ENCODE data around the gene LIN28A. TPM values are rescaled to one million over a fixed set of nuclear protein-coding genes. Genes with fewer than 3 reads are reported as not detected.

The LIN28A gene
- total RNA-seq, 4 donors from 2014 or later, result not detected

GRCh38 chr1:26419494-26419893 lies 8.9 kb downstream of the LIN28A start:
- H3K36me3 ChIP-seq, result no peaks in the 10 kb centered on the region
- 83% methylated on average over 2 of the region's 2 CpGs for WGBS, 2 donors
- H3K27ac ChIP-seq, result no peak overlapping the region
- no peak for DNase-seq (ENCODE audit: low spot score in 2 of 2)
- H3K27me3 ChIP-seq, result peaks cover 0 to 40% of the 10 kb centered on the region in 2 donors
- no peak overlapping the region for H3K4me3 ChIP-seq
- TF ChIP-seq POLR2A (IDR thresholded peaks at IDR 0.05) (no peak), EP300 (IDR thresholded peaks at IDR 0.05) (no peak)
- TF ChIP-seq, protein P1, sequence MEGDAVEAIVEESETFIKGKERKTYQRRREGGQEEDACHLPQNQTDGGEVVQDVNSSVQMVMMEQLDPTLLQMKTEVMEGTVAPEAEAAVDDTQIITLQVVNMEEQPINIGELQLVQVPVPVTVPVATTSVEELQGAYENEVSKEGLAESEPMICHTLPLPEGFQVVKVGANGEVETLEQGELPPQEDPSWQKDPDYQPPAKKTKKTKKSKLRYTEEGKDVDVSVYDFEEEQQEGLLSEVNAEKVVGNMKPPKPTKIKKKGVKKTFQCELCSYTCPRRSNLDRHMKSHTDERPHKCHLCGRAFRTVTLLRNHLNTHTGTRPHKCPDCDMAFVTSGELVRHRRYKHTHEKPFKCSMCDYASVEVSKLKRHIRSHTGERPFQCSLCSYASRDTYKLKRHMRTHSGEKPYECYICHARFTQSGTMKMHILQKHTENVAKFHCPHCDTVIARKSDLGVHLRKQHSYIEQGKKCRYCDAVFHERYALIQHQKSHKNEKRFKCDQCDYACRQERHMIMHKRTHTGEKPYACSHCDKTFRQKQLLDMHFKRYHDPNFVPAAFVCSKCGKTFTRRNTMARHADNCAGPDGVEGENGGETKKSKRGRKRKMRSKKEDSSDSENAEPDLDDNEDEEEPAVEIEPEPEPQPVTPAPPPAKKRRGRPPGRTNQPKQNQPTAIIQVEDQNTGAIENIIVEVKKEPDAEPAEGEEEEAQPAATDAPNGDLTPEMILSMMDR (IDR thresholded peaks at IDR 0.05), result no peak
- no peaks in the 10 kb centered on the region for H3K9me3 ChIP-seq
- no peaks in the 10 kb centered on the region for H3K4me1 ChIP-seq

DNA sequence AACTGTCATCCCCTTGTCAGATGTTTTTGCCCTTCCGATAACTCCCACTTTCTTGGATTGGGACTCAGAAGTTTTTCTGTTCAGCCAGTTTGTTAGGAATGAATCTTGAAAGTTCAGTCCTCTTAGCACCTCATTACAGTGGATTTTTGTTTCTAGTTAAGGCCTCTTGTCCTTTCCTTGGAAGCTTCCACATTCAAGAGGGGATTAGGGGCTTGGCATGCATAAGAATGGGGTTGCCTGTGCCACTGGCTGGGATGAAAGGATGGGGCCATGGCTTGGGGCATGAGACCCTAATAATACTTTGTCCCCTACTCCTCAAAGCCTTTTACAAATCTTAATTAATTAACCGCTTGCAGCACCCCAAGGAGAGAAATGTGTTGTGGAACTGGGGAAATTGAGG lies 19.1 kb downstream of the LIN28A start:
- Histone ChIP-seq H3K36me3 (peaks cover 0 to 6% (median 0%) of the 10 kb centered on the region in 3 donors), H3K9me3 (no peaks in the 10 kb centered on the region), H3K27ac (no peak overlapping the region), H3K4me3 (no peak overlapping the region), H3K4me1 (peaks cover 0 to 28% (median 11%) of the 10 kb centered on the region in 4 donors), H3K27me3 (no peaks in the 10 kb centered on the region)
- no peak for DNase-seq (ENCODE audit: low spot score in 2 of 2)
- TF ChIP-seq POLR2A (IDR thresholded peaks at IDR 0.05), result no peak
- TF ChIP-seq, protein P1 (IDR thresholded peaks at IDR 0.05), result no peak
- TF ChIP-seq EP300 (IDR thresholded peaks at IDR 0.05), result no peak
- WGBS, 2 donors, result 68 to 73% methylated on average over 2 of the region's 2 CpGs

DNA sequence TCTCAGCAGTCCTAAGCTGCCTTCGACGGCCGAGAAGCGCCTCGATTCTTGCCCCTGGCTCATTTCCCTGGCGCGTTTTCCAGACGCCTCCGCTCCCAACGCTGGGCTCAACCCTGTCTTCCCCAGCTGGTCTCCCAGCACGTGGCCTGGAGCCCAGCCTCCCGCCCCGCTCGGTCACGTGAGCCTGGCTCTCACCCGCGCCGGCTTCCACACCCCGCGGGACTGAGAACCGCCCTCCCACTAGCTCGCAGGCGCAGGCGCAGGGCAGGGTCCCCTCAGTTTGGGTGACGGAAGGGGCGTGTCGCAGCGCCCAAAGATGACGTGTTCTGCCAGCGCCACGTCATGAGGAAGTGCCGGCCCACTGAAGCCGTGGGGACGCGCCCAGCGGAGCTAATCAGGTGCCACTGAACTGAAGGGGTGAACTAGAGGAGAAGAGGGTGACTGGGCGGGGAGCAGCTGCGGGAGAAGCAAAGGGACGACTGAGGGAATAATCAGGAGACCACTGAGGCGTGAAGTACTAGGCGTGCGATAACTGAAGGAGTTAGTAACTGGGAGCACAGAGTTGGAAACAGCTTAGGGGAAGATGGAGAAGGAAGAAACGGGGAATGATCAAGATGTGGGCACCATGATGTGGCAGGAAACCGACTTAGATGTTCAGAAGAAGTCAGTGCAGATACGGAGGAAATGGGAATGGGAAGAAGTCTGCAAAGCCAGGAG lies 21.5 kb downstream of the LIN28A start, which contains the start of gene DHDDS:
Gene DHDDS (plus strand): TSS at position 343 of the 717 bp plus-strand sequence. CDS start 625 bp downstream, outside the sequence.
- Histone ChIP-seq H3K4me1 (peaks cover 0 to 28% (median 11%) of the 10 kb centered on the region in 4 donors), H3K27ac (peak within 1 kb of the TSS; percentile 72 to 86 (median 84)), H3K36me3 (peaks cover 0 to 27% (median 5%) of the 10 kb centered on the region in 3 donors), H3K9me3 (no peaks in the 10 kb centered on the region), H3K27me3 (no peaks in the 10 kb centered on the region), H3K4me3 (peak within 1 kb of the TSS; percentile 44 to 79 (median 58))
- 1% methylated on average over 39 of the region's 45 CpGs for WGBS, 2 donors
- peak; percentile 96 to 97 for DNase-seq (ENCODE audit: low spot score in 2 of 2)
- TF ChIP-seq EP300 (IDR thresholded peaks at IDR 0.05), result peak; percentile 98 to 100
- TF ChIP-seq, protein P1 (IDR thresholded peaks at IDR 0.05), result peak in 2 of 5 experiments; percentile 15 to 57
- TF ChIP-seq POLR2A (IDR thresholded peaks at IDR 0.05), result peak in 1 of 2 donors; percentile 70

GRCh38 chr1:26432793-26433192 lies 22.2 kb downstream of the LIN28A start:
- peak overlapping the region; percentile 63 to 86 (median 84) for H3K27ac ChIP-seq
- H3K4me1 ChIP-seq, result peaks cover 0 to 28% (median 11%) of the 10 kb centered on the region in 4 donors
- 52 to 61% methylated on average over 3 of the region's 3 CpGs for WGBS, 2 donors
- no peaks in the 10 kb centered on the region for H3K9me3 ChIP-seq
- no peak for TF ChIP-seq EP300 (IDR thresholded peaks at IDR 0.05)
- TF ChIP-seq POLR2A (IDR thresholded peaks at IDR 0.05), result no peak
- TF ChIP-seq, protein P1 (IDR thresholded peaks at IDR 0.05), result no peak
- H3K4me3 ChIP-seq, result peak overlapping the region; percentile 44 to 79 (median 58)
- H3K36me3 ChIP-seq, result peaks cover 0 to 34% (median 8%) of the 10 kb centered on the region in 3 donors
- no peaks in the 10 kb centered on the region for H3K27me3 ChIP-seq
- no peak for DNase-seq (ENCODE audit: low spot score in 2 of 2)

DNA sequence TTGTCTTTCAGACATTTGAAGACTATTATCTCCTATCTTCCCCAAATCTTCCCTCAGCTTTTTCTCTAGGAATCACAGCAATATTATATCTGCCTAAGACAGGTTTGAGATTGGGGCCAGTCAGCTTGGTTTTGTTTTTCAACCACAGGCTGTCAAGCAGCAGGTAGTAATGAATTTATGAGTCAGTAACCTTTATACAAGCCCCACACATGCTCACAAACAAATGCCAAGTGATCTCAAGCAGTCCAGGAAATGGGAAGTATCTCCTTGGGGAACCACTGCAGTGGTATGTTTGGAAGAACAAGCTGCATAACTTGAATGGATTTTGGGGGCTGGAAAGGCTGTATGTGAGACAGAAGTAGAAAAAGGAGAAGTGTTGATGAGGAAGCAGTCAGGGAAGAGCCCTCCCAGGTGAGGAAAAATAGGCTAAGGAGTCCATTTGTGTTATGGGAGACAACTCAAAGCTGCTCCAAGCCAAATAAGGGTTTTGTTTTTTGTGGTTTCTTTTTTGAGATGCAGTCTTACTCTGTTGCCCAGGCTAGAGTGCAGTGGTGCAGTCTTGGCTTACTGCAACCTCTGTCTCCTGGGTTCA lies 23.6 kb downstream of the LIN28A start:
- no peak for DNase-seq (ENCODE audit: low spot score in 2 of 2)
- Histone ChIP-seq H3K27ac (no peak overlapping the region), H3K4me3 (no peak overlapping the region), H3K36me3 (peaks cover 2 to 49% (median 15%) of the 10 kb centered on the region in 3 donors), H3K9me3 (no peaks in the 10 kb centered on the region), H3K27me3 (no peaks in the 10 kb centered on the region), H3K4me1 (peaks cover 0 to 28% (median 11%) of the 10 kb centered on the region in 4 donors)
- TF ChIP-seq POLR2A (IDR thresholded peaks at IDR 0.05) (no peak), EP300 (IDR thresholded peaks at IDR 0.05) (no peak)
- TF ChIP-seq, protein P1 (IDR thresholded peaks at IDR 0.05), result no peak

Measured in tibial nerve (tissue), 4 donors.